ENCODE measurements around the gene MCAT.

DNA sequence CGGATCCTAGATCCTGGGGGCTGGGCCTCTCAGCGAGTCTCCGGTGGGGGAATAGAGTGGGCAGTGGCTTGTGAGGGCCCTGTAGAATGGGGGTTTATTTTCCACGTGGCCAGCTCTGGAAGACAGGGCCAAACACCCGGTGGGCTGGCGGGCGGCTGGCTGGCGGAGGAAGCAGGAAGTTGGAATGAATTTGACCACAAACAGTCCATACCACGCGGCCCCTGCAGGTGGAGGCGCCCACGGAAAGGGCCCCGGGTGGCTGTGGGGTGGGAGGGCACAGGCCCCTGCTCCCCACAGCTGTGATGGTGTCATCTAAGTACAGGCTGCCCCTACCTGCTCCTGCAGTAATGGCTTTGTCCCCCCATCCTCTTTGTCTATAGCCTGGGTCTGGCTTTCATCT, 15.1 kb downstream of the MCAT start:
- no peak for TF ChIP-seq RAD21 (IDR thresholded peaks at IDR 0.05; ENCODE audit: low read length)
- TF ChIP-seq, protein P1, sequence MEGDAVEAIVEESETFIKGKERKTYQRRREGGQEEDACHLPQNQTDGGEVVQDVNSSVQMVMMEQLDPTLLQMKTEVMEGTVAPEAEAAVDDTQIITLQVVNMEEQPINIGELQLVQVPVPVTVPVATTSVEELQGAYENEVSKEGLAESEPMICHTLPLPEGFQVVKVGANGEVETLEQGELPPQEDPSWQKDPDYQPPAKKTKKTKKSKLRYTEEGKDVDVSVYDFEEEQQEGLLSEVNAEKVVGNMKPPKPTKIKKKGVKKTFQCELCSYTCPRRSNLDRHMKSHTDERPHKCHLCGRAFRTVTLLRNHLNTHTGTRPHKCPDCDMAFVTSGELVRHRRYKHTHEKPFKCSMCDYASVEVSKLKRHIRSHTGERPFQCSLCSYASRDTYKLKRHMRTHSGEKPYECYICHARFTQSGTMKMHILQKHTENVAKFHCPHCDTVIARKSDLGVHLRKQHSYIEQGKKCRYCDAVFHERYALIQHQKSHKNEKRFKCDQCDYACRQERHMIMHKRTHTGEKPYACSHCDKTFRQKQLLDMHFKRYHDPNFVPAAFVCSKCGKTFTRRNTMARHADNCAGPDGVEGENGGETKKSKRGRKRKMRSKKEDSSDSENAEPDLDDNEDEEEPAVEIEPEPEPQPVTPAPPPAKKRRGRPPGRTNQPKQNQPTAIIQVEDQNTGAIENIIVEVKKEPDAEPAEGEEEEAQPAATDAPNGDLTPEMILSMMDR (conservative IDR thresholded peaks at IDR 0.05; ENCODE audit: low read depth, low read length), result no peak
- TF ChIP-seq POLR2A (IDR thresholded peaks at IDR 0.05; ENCODE audit: low read depth, low read length), result no peak
- no peak for TF ChIP-seq RCOR1 (IDR thresholded peaks at IDR 0.05; ENCODE audit: insufficient replicate concordance, low read length)
- no peak for TF ChIP-seq MAFK (IDR thresholded peaks at IDR 0.05; ENCODE audit: low read depth, low read length)
- TF ChIP-seq, protein P2, sequence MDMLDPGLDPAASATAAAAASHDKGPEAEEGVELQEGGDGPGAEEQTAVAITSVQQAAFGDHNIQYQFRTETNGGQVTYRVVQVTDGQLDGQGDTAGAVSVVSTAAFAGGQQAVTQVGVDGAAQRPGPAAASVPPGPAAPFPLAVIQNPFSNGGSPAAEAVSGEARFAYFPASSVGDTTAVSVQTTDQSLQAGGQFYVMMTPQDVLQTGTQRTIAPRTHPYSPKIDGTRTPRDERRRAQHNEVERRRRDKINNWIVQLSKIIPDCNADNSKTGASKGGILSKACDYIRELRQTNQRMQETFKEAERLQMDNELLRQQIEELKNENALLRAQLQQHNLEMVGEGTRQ (IDR thresholded peaks at IDR 0.05; ENCODE audit: low read depth, low read length), result no peak
- no peak for TF ChIP-seq MXI1 (IDR thresholded peaks at IDR 0.05; ENCODE audit: borderline replicate concordance, low read depth, low read length)
- no peak for TF ChIP-seq NFE2L2 (IDR thresholded peaks at IDR 0.05; ENCODE audit: low read depth, low read length)

Measured in IMR-90 (cell line).